NT2/D1 (cell line): Measurements from ENCODE around the gene ANKRD9.

Experiments
- DNase-seq: peaks from one replicate; pipeline ENCODE4 v3.0.0-alpha.2; 2011; ENCODE audit warnings: low read depth, low spot score
- H3K27me3 ChIP-seq: 2 replicates; pipeline ENCODE4 v1.6.0; 2011; ENCODE audit warnings: mild to moderate bottlenecking; ENCODE audit not compliant: insufficient read length, insufficient read depth
- H3K36me3 ChIP-seq: 2 replicates; pipeline ENCODE4 v1.6.1; 2011; ENCODE audit warnings: mild to moderate bottlenecking, low read length, mixed read lengths; ENCODE audit not compliant: insufficient read depth, insufficient read length
- H3K4me1 ChIP-seq: 2 replicates; pipeline ENCODE4 v1.5.1; 2011; ENCODE audit not compliant: insufficient read depth, insufficient read length
- H3K4me3 ChIP-seq: 2 replicates; pipeline ENCODE4 v1.5.1; 2011; ENCODE audit warnings: low read depth; ENCODE audit not compliant: insufficient read length
- H3K9ac ChIP-seq: 2 replicates; pipeline ENCODE4 v1.6.0; 2011; ENCODE audit warnings: low read depth; ENCODE audit not compliant: insufficient read length
- H3K9me3 ChIP-seq: 2 replicates; pipeline ENCODE4 v1.5.1; 2011; ENCODE audit warnings: mild to moderate bottlenecking, low read length; ENCODE audit not compliant: insufficient read depth
- SUZ12 ChIP-seq: IDR thresholded peaks from 2 replicates; pipeline ENCODE4 v1.6.1; 2011; ENCODE audit not compliant: insufficient read length, insufficient read depth; ENCODE audit errors: extremely low read depth
- YY1 ChIP-seq: IDR thresholded peaks from 2 replicates; pipeline ENCODE4 v1.6.1; 2011; ENCODE audit not compliant: insufficient read length, insufficient read depth
- ZNF274 ChIP-seq: IDR thresholded peaks from 2 replicates; pipeline ENCODE4 v1.6.1; 2011; ENCODE audit warnings: mild to moderate bottlenecking, low read depth, low read length

ANKRD9 gene

DNA sequence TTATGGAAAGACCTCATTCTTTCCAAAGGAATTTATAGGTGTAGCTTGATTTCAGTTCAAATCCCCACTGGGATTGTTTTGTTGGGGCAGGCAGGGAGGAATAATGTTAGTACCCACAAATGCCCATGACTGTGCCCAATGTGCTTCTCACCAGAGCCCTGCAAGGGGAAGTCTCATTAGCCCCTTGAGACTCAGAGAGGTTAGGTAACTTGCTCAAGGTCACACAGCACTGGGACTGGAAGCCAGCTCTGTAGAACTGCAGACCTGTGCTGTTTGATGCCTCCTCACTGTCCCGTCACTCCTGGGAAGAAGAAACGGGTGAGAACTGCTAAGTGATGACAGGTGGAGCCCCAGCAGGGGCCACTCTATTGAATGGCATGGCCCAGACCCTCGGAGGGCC lies 8.9 kb downstream of the ANKRD9 start:
- no peaks in the 10 kb centered on the region for H3K9me3 ChIP-seq
- no peak overlapping the region for H3K4me3 ChIP-seq
- H3K9ac ChIP-seq, result no peak overlapping the region
- H3K36me3 ChIP-seq, result peaks cover 20% of the 10 kb centered on the region
- no peak for DNase-seq
- TF ChIP-seq SUZ12 (no peak), YY1 (no peak), ZNF274 (no peak)
- no peaks in the 10 kb centered on the region for H3K27me3 ChIP-seq
- H3K4me1 ChIP-seq, result no peaks in the 10 kb centered on the region

- Histone ChIP-seq H3K9me3 (no peaks in the 10 kb centered on the region), H3K4me1 (no peaks in the 10 kb centered on the region), H3K9ac (no peak overlapping the region), H3K36me3 (peaks cover 15% of the 10 kb centered on the region), H3K4me3 (no peak overlapping the region), H3K27me3 (no peaks in the 10 kb centered on the region)
- no peak for TF ChIP-seq YY1
- TF ChIP-seq ZNF274, result no peak
- TF ChIP-seq SUZ12, result no peak
- DNase-seq, result no peak
Observed at GRCh38 chr14:102500158-102500662, 9.4 kb downstream of the ANKRD9 start.

DNA sequence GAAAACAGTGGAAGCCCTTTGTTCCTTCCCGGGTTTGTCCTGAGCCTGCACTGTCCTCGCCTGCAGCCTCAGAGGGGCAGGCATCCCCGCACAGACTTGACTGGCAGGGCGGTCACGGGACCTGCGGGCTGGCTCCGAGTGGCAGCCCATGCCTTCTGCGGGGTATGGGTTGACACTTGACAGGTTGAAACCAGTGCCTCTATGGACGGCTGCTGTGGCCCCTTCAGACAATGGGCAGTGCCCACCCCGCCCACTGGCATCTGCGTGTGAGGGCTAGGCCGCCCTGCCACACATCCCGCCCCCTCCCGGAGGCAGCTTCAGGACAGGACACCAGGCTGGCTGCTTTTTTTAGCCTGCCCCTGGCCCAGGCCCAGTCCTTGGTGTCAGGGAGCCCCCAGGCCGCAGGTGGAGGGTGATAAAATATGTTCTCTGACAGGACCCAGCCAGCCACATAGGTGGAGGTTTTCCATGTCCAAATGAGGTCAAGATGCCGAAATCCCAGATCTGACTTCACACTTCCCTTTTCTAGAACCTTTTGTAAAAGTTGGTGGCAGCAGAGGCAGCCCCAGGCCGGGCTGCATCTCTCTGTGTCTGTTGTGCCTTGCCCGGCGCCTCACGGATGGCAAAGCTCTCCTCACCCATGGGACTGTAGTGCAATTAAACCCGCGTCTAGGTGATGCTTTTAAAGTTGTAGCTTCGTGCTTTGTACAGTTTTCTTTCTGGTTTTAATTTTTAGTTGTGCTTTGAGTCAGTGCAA lies 10.0 kb downstream of the ANKRD9 start:
- H3K9ac ChIP-seq, result no peak overlapping the region
- peaks cover 12% of the 10 kb centered on the region for H3K36me3 ChIP-seq
- no peak overlapping the region for H3K4me3 ChIP-seq
- TF ChIP-seq ZNF274, result no peak
- TF ChIP-seq YY1, result no peak
- TF ChIP-seq SUZ12, result no peak
- H3K27me3 ChIP-seq, result no peaks in the 10 kb centered on the region
- no peaks in the 10 kb centered on the region for H3K9me3 ChIP-seq
- no peak for DNase-seq
- no peaks in the 10 kb centered on the region for H3K4me1 ChIP-seq

- TF ChIP-seq ZNF274 (no peak), SUZ12 (no peak), YY1 (no peak)
Observed at GRCh38 chr14:102498678-102499265, 10.8 kb downstream of the ANKRD9 start.

DNA sequence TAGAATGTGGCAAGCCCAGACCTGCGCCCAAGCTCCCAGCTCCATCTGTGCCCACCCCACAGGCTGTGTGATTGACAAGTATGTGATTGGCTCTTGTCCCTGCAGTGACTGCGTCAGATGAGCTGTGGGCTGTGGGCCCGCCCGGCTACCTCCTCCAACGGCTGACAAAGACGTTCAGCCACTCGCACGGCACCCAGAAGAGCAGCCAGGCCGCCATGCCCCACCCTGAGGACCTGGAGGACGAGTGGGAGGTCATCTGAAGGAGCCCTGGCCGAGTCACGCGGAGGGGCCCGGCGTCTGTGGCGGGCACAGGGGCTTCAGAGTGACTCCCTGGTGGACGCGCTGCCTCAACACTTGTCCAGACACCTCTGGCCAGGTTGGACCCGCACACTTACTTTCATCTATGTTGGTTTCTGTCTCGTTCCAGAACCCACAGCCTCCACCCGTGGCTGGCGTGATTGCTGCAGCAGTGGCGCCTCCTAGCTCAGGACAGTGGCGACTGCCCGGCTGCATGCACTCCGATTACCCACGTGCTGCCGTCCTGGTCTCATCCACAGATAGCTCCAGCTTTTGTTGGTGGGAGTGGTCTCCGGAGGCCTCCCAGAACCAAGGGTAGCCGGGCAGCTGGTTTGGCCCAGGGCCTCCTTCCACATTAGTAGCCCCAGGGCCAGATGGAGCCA lies 11.4 kb downstream of the ANKRD9 start:
- Histone ChIP-seq H3K9me3 (no peaks in the 10 kb centered on the region), H3K4me1 (no peaks in the 10 kb centered on the region), H3K36me3 (peaks cover 12% of the 10 kb centered on the region), H3K9ac (no peak overlapping the region), H3K27me3 (no peaks in the 10 kb centered on the region), H3K4me3 (no peak overlapping the region)
- DNase-seq, result no peak
- no peak for TF ChIP-seq SUZ12
- TF ChIP-seq ZNF274, result no peak
- TF ChIP-seq YY1, result no peak

More at GRCh38 chr14:102498678-102499265, 10.8 kb downstream of the ANKRD9 start:
- Histone ChIP-seq H3K9ac (no peak overlapping the region), H3K36me3 (peaks cover 12% of the 10 kb centered on the region), H3K27me3 (no peaks in the 10 kb centered on the region), H3K9me3 (no peaks in the 10 kb centered on the region), H3K4me3 (no peak overlapping the region), H3K4me1 (no peaks in the 10 kb centered on the region)
- DNase-seq, result no peak

GRCh38 chr14:102496958-102497744 lies 12.4 kb downstream of the ANKRD9 start:
- Histone ChIP-seq H3K36me3 (peaks cover 12% of the 10 kb centered on the region), H3K27me3 (no peaks in the 10 kb centered on the region), H3K4me3 (no peak overlapping the region), H3K9me3 (no peaks in the 10 kb centered on the region), H3K4me1 (no peaks in the 10 kb centered on the region), H3K9ac (no peak overlapping the region)
- TF ChIP-seq SUZ12, result no peak
- no peak for TF ChIP-seq YY1
- no peak for TF ChIP-seq ZNF274
- no peak for DNase-seq

DNA sequence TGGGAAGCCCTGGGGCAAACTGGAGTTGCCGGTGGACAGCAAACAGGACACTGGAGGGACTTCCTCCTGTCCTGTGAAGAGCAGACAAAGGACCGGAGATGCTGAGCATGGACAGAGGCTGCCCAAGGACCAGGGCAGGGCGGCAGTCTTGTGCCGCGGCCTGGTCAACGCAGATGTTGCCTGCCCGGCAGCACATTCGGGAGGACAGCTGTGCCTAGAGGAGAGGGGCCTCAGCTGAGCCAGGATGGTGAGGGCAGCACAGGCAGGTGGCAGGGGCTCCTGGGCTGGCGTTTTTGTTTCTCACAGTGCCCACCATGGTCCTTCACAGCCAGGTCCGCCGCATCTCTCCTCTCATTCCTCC lies 13.3 kb downstream of the ANKRD9 start:
- TF ChIP-seq ZNF274 (no peak), YY1 (no peak), SUZ12 (no peak)
- no peak overlapping the region for H3K9ac ChIP-seq
- no peaks in the 10 kb centered on the region for H3K9me3 ChIP-seq
- H3K36me3 ChIP-seq, result peaks cover 12% of the 10 kb centered on the region
- H3K27me3 ChIP-seq, result no peaks in the 10 kb centered on the region
- no peaks in the 10 kb centered on the region for H3K4me1 ChIP-seq
- DNase-seq, result no peak
- no peak overlapping the region for H3K4me3 ChIP-seq
